Mesothelial cell of epicardium (in vitro differentiated cells): ENCODE results near the gene AIMP1. TPM values are rescaled to one million over a fixed set of nuclear protein-coding genes. Genes with fewer than 3 reads are reported as not detected.

Source experiments
- DNase-seq, 2 experiments: peaks; one replicate each; pipeline ENCODE4 v3.0.0; 2021; ENCODE audit warnings: low spot score in 2 of 2; ENCODE audit not compliant: unreplicated experiment in 2 of 2
- H3K27ac Mint-ChIP-seq: 2 replicates; pipeline ENCODE4 v1.8.0; 2021; ENCODE audit warnings: mixed read lengths
- H3K27me3 Mint-ChIP-seq: 2 replicates; pipeline ENCODE4 v1.8.0; 2021; ENCODE audit warnings: low read depth, mixed read lengths
- H3K36me3 Mint-ChIP-seq: 2 replicates; pipeline ENCODE4 v1.8.0; 2021; ENCODE audit warnings: mixed read lengths
- H3K4me1 Mint-ChIP-seq: 2 replicates; pipeline ENCODE4 v1.8.0; 2021; ENCODE audit warnings: mixed read lengths
- H3K4me3 Mint-ChIP-seq: 2 replicates; pipeline ENCODE4 v1.8.0; 2021; ENCODE audit warnings: mild to moderate bottlenecking, moderate library complexity, mixed read lengths
- H3K9me3 Mint-ChIP-seq: 2 replicates; pipeline ENCODE4 v1.8.0; 2021; ENCODE audit warnings: mixed read lengths
- CTCF ChIP-seq: fragments of 200-600 bp; sonication (generic); IDR thresholded peaks from one replicate; pipeline ENCODE4 v1.5.0; 2021; ENCODE audit warnings: antibody characterized with exemption; ENCODE audit not compliant: unreplicated experiment
- total RNA-seq: library from RNA; stranded (reverse); gene quantifications from 3 replicates; pipeline ENCODE4 v1.2.1, GENCODE V29; 2021

Gene AIMP1
- total RNA-seq, 1 donor from 2014 or later = 44.8 TPM

GRCh38 chr4:106338671-106339070, 22.3 kb downstream of the AIMP1 start:
- H3K36me3 Mint-ChIP-seq = peaks cover 69% of the 10 kb centered on the region
- H3K9me3 Mint-ChIP-seq = peaks cover 40% of the 10 kb centered on the region
- DNase-seq = no peak
- H3K27ac Mint-ChIP-seq = no peak overlapping the region
- no peak for TF ChIP-seq CTCF
- no peak overlapping the region for H3K4me3 Mint-ChIP-seq
- no peaks in the 10 kb centered on the region for H3K27me3 Mint-ChIP-seq
- H3K4me1 Mint-ChIP-seq = peaks cover 10% of the 10 kb centered on the region

GRCh38 chr4:106339431-106339830, 23.1 kb downstream of the AIMP1 start:
- H3K27ac Mint-ChIP-seq = peak overlapping the region; percentile 70
- TF ChIP-seq CTCF = no peak
- H3K4me1 Mint-ChIP-seq = peaks cover 12% of the 10 kb centered on the region

GRCh38 chr4:106340774-106341173, 24.4 kb downstream of the AIMP1 start:
- H3K9me3 Mint-ChIP-seq = peaks cover 40% of the 10 kb centered on the region
- peaks cover 65% of the 10 kb centered on the region for H3K36me3 Mint-ChIP-seq
- no peak overlapping the region for H3K27ac Mint-ChIP-seq
- H3K4me1 Mint-ChIP-seq = peaks cover 7% of the 10 kb centered on the region
- TF ChIP-seq CTCF = no peak
- no peak for DNase-seq
- no peaks in the 10 kb centered on the region for H3K27me3 Mint-ChIP-seq
- no peak overlapping the region for H3K4me3 Mint-ChIP-seq

More at GRCh38 chr4:106339431-106339830, 23.1 kb downstream of the AIMP1 start:
- H3K4me3 Mint-ChIP-seq = no peak overlapping the region
- DNase-seq = no peak
- H3K27me3 Mint-ChIP-seq = no peaks in the 10 kb centered on the region
- peaks cover 40% of the 10 kb centered on the region for H3K9me3 Mint-ChIP-seq
- H3K36me3 Mint-ChIP-seq = peaks cover 65% of the 10 kb centered on the region

- peaks cover 25% of the 10 kb centered on the region for H3K9me3 Mint-ChIP-seq
These were observed 27.7 kb downstream of the AIMP1 start for GRCh38 chr4:106343865-106344646.

GRCh38 chr4:106344647-106344970, 28.3 kb downstream of the AIMP1 start:
- H3K9me3 Mint-ChIP-seq = peaks cover 21% of the 10 kb centered on the region
- no peak for TF ChIP-seq CTCF

More at GRCh38 chr4:106343865-106344646, 27.7 kb downstream of the AIMP1 start:
- no peak for TF ChIP-seq CTCF
- no peak for DNase-seq
- Mint-ChIP-seq H3K36me3 (peaks cover 43% of the 10 kb centered on the region), H3K4me1 (peaks cover 7% of the 10 kb centered on the region), H3K27me3 (no peaks in the 10 kb centered on the region), H3K27ac (peak overlapping the region; percentile 5), H3K4me3 (no peak overlapping the region)

More at GRCh38 chr4:106344647-106344970, 28.3 kb downstream of the AIMP1 start:
- Mint-ChIP-seq H3K4me1 (peaks cover 4% of the 10 kb centered on the region), H3K36me3 (peaks cover 40% of the 10 kb centered on the region), H3K27ac (peak overlapping the region; percentile 5), H3K4me3 (no peak overlapping the region), H3K27me3 (no peaks in the 10 kb centered on the region)
- DNase-seq = no peak
